Cardiac muscle cell (in vitro differentiated cells and primary cell): ENCODE data around the gene OTOG. TPM values are rescaled to one million over a fixed set of nuclear protein-coding genes. Genes with fewer than 3 reads are reported as not detected.

Experiments
- DNase-seq, 2 donors: peaks; one replicate each; pipeline versions ENCODE4 v3.0.0 to v3.0.0-alpha.2; 2010 to 2017; ENCODE audit warnings: low read depth in 1 of 2, low spot score in 1 of 2
- H3K27ac ChIP-seq: fragments of 200-600 bp; sonication (generic); 2 replicates; pipeline ENCODE4 v1.5.1; 2016
- H3K27me3 ChIP-seq: fragments of 200-600 bp; sonication (generic); 2 replicates; pipeline ENCODE4 v1.6.0; 2016; ENCODE audit warnings: control low read depth
- H3K36me3 ChIP-seq: fragments of 200-600 bp; sonication (generic); 2 replicates; pipeline ENCODE4 v1.5.1; 2016; ENCODE audit warnings: control low read depth
- H3K4me1 ChIP-seq: fragments of 200-600 bp; sonication (generic); 2 replicates; pipeline ENCODE4 v1.8.1; 2017; ENCODE audit warnings: low read depth, mild to moderate bottlenecking, mixed run types
- H3K4me3 ChIP-seq: fragments of 200-600 bp; sonication (generic); 2 replicates; pipeline ENCODE4 v1.5.1; 2016; ENCODE audit warnings: mild to moderate bottlenecking
- H3K9me3 ChIP-seq: fragments of 200-600 bp; sonication (generic); 2 replicates; pipeline ENCODE4 v1.5.1; 2017; ENCODE audit warnings: low read depth, mild to moderate bottlenecking, control low read depth
- CTCF ChIP-seq: IDR thresholded peaks from 2 replicates; pipeline ENCODE4 v1.5.1; 2012; ENCODE audit warnings: low read depth, mild to moderate bottlenecking, low read length
- polyA plus RNA-seq: library from polyadenylated mRNA; unstranded; fragments of >200 nt; fragmentation: Nextera tagmentation; extraction: Ambion mirVana; gene quantifications from 2 replicates; pipeline ENCODE4 v1.2.1, GENCODE V29; 2016
- total RNA-seq: library from RNA; depleted of rRNA; stranded (reverse); fragments of >200 nt; gene quantifications from 2 replicates; pipeline ENCODE4 v1.2.3, GENCODE V29; 2016

The OTOG gene
- total and polyA plus RNA-seq, 2 experiments from 2014 or later = 0.15 TPM; not detected in 1

GRCh38 chr11:17585911-17586695 is 39.0 kb downstream of the OTOG start:
- no peak overlapping the region for H3K27ac ChIP-seq
- H3K9me3 ChIP-seq = no peaks in the 10 kb centered on the region
- H3K4me3 ChIP-seq = no peak overlapping the region
- no peak for DNase-seq
- no peaks in the 10 kb centered on the region for H3K4me1 ChIP-seq
- H3K27me3 ChIP-seq = peaks cover 15% of the 10 kb centered on the region
- TF ChIP-seq CTCF = no peak
- H3K36me3 ChIP-seq = no peaks in the 10 kb centered on the region

GRCh38 chr11:17588166-17588565 is 41.1 kb downstream of the OTOG start:
- TF ChIP-seq CTCF = no peak
- DNase-seq = no peak
- Histone ChIP-seq H3K36me3 (no peaks in the 10 kb centered on the region), H3K27ac (no peak overlapping the region), H3K9me3 (no peaks in the 10 kb centered on the region), H3K27me3 (peaks cover 15% of the 10 kb centered on the region), H3K4me3 (no peak overlapping the region), H3K4me1 (no peaks in the 10 kb centered on the region)

GRCh38 chr11:17588721-17589120 is 41.7 kb downstream of the OTOG start:
- Histone ChIP-seq H3K27ac (no peak overlapping the region), H3K9me3 (no peaks in the 10 kb centered on the region), H3K36me3 (no peaks in the 10 kb centered on the region), H3K4me1 (no peaks in the 10 kb centered on the region), H3K4me3 (no peak overlapping the region), H3K27me3 (peaks cover 15% of the 10 kb centered on the region)
- TF ChIP-seq CTCF = no peak
- no peak for DNase-seq

- no peak for DNase-seq
- Histone ChIP-seq H3K4me3 (no peak overlapping the region), H3K4me1 (no peaks in the 10 kb centered on the region), H3K9me3 (no peaks in the 10 kb centered on the region), H3K27ac (no peak overlapping the region), H3K36me3 (no peaks in the 10 kb centered on the region), H3K27me3 (peaks cover 15% of the 10 kb centered on the region)
- no peak for TF ChIP-seq CTCF
Measured at GRCh38 chr11:17590463-17590862, 43.4 kb downstream of the OTOG start.

GRCh38 chr11:17591293-17591692 is 44.2 kb downstream of the OTOG start:
- no peaks in the 10 kb centered on the region for H3K36me3 ChIP-seq
- peaks cover 15% of the 10 kb centered on the region for H3K27me3 ChIP-seq

More at GRCh38 chr11:17591293-17591692, 44.2 kb downstream of the OTOG start:
- DNase-seq = no peak
- Histone ChIP-seq H3K27ac (no peak overlapping the region), H3K9me3 (no peaks in the 10 kb centered on the region), H3K4me1 (no peaks in the 10 kb centered on the region), H3K4me3 (no peak overlapping the region)
- no peak for TF ChIP-seq CTCF
